HG02884 (cell line): ENCODE measurements around the gene ATXN1.

Source experiments
- ATAC-seq: cut with Tn5 transposase; IDR thresholded peaks from one replicate; pipeline ENCODE4 v1.9.1; 2021; ENCODE audit warnings: mild to moderate bottlenecking, moderate library complexity; ENCODE audit not compliant: unreplicated experiment

The ATXN1 gene

DNA sequence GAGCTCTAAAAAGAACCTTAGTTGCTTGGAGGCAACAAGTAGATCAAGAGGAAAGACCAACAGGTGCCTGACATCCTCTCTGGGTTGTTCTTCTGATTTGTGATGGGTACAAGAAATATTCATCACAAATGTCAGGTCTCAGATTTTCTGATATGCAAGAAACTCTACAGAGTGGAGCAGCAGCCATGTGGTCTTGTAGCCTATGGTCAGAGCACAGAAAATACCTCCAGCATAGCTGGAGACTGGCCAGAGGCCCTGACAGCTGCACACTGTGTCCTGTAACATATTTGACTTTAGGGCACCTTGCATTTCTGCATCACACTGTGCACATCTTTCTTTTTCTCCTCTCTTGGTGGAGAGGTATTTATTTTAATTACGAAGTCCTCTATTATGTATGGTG, 406.6 kb downstream of the ATXN1 start:
- no peak for ATAC-seq

DNA sequence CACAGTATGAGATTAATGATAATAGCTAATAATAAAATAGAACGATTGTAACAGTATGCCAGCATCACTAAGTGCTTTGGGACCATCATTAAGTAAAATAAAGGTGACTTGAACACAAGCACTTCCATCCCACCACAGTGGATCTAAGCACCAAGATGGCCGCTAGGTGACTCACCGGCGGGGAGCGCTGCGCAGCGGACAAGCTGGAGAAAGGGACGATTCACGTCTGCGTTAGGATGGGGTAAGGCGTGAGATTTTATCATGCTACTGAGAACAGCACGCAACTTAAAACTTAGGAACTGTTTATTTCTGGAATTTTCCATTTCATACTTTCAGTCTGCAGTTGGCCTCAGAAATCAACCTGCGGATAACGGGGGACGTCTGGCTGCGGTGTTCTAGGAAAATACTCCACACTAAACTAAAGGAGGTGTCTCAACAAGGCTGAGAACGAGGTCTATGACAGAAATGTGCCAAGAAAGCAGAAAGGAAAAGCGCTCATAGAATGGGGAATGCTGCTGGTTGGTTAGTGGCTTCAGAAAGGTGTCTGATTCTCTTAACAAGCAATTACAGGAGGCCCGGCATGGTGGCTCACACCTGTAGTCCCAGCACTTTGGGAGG, 408.3 kb downstream of the ATXN1 start:
- no peak for ATAC-seq

DNA sequence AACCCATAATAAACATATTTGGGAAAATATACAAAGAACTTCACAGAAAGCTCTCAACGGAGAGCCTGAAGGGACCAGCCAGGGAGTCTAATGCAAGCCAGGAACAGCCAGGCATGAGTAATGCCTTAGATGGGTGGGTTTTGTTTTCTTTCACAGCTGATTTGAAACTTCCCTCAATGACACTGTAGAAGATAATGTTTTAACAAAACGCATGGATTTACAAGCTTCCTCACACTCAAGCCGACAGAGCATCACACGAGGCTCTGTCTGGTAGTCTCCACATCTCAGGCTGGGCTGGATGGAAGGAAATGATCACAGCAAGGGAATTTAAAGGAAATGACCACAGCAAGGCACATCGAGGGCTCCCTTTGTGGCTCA, 409.0 kb downstream of the ATXN1 start:
- ATAC-seq = no peak

DNA sequence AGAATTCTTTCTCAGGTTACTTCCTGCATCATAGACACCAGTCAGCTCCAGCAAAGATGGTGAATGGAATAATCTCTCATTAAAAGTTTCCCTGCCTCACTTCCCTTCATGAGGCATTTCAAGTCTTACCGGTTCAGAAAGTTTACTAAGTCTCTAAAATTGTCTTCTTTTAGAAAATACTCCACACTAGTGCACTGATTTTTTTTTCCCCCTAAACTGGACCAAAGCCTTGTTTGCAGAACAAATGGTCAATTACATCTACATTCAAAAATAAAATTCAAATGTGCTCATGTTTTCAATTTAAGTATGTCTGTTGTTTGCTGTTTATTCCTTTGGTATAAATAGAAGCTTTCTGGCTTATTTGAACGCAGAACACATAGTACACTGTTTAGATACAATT, 411.7 kb downstream of the ATXN1 start:
- ATAC-seq = no peak

GRCh38 chr6:16346831-16347230, 414.4 kb downstream of the ATXN1 start:
- ATAC-seq = no peak

DNA sequence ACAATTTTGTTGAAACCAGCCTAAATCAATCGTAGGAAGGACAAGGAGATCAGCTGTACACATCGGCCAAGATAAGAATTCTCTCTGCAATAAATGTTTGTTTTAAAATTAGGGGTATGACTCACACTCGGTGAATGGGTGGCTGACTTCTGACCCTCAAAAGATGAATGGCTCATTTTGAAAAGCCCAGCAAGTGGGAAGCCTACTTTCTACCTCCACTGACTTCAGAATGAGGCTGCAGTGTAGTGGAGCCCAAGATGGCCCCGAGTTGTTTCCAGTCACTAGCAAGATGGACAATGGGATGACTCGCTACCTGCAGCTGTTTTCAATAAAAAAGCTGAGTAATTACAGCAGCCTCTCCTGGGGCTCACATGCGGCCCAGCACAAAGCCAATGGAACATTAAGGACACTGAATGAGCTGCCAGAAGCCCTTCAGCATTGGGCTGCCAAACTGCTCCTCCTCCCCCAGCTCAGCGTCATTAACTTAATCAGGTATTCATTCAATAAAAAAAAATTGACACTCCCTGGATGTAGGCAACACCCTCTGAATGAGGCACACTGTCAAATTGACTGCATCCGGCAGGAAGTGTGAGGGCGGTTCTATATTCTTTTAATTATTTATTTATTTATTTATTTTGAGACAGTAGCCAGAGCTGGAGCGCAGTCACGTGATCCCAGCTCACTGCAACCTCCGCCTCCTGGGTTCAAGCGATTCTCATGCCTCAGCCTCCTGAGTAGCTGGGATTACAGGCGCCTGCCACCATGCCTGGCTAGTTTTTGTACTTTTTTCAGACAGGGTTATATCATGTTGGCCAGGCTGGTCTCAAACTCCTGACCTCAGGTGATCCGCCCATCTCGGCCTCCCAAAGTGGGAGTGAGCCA, 415.6 kb downstream of the ATXN1 start:
- no peak for ATAC-seq

GRCh38 chr6:16344756-16345155, 416.5 kb downstream of the ATXN1 start:
- ATAC-seq = no peak

DNA sequence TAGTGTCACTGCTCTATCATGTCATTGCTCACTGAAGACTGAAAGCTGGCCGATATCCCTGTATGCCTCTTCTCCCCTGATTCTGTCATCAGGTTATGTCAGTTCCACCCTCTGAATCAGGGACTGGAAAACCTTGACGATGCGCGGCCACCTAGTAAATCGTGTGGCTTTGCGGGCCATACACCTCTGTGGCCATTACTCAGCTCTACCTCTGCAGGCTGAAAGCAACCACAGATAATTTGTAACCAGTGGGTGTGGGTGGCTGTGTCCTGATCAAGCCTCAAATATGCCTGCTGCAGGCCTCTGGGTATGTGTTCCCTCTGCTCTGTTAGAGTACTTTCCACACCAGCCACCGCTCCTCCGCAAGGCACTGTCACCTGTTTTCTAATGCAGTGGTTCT, 417.7 kb downstream of the ATXN1 start:
- ATAC-seq = no peak

DNA sequence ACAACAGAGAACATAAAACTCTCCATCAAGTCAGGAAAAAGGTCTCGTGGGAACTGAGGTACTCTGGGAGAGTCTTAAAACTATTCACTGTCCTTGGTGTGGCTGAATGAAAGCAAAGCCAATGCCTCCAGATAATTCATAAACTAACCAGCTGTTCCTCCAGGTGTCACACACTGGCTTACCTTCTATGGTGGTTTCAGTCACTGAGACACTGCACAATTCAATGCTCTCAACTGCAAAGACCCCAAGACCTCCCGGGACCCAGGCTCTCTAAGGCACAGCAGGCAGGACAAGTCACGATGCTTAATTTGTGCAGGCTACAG, 422.0 kb downstream of the ATXN1 start:
- no peak for ATAC-seq

DNA sequence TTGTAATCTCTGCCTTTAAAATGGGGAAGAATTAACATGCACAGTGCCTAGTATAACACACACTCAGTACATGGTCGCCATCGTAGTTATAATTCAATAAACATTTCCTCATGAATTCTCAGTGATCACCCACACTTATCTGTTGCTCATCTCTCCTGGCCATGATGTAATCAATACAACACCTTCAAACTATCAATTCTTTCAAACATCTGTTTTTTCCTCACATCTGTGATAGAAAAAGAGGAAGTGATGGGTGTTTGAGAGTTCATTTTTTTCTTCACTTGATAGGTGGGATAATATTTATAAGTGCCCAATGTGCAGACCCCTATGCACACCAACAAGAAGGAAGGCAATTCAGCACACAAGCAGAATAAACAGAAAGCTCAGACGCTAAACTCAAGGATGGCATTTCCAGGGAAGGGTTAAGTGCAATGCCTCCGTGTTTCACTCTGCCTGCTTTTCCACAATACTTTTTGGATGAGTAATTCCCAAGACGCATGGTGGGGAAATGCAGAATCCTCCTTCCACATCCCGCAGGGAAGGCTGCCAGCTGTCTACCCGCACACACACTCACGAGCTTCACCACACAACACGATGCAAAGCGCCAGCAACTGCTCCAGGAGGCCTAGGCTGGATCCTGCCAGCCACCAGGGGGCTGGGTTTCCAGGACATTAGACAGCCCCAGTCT, 422.5 kb downstream of the ATXN1 start:
- no peak for ATAC-seq

GRCh38 chr6:16337295-16337975, 423.8 kb downstream of the ATXN1 start:
- ATAC-seq = no peak

DNA sequence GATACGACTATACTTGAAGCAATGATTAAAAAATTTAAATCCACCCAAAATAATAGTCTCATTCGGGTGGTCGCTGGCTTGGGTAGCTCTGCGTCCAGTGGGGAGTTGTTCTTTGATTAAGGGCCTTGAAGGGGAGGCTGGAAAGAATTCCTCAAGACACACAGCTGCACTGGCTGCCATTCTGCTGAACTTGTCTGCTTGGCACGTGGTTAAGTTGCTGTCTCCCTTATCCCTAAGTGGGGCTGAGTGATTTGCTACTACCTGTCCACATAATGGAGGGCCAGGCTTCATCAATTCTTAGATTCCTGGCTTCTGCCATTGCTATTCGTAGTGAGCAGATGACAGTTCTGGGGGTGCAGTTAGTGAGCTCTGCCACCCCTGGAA, 424.4 kb downstream of the ATXN1 start:
- no peak for ATAC-seq

DNA sequence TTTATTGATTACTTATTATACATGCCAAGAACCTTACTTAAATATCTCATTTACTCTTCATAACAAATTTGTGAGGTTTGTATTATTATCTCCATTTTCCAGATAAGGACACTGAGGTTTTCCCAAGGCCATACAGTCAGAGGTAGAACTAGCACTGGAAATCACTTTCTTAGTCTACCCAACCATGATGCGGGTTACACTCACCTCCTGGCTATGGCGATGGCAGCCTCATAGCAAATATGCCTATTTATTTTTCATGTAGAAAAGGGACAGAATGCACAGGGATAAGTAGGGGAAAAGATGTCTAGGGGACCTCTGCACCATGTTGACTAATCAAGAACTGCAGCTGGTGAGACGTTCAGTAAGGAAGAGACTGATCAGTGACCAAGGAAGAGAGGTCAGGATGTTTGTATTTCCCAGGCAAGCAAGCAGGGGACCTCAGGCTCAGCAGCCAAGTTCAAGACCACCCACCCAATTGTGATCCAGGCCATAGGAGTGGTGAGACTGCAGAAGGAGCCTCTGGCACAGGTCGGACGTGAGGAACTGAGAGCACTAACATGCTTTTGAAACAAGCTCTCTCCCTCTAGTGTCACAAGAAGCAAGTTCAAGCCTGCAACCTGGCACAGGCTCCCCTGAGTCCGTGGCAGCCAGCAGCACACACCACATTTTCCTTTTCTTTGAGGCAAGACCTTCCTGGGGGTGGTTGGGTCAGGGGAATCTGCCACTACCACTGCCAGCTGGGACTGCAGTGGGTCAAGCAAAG, 425.0 kb downstream of the ATXN1 start:
- ATAC-seq = no peak

GRCh38 chr6:16335176-16335575, 426.1 kb downstream of the ATXN1 start:
- no peak for ATAC-seq

DNA sequence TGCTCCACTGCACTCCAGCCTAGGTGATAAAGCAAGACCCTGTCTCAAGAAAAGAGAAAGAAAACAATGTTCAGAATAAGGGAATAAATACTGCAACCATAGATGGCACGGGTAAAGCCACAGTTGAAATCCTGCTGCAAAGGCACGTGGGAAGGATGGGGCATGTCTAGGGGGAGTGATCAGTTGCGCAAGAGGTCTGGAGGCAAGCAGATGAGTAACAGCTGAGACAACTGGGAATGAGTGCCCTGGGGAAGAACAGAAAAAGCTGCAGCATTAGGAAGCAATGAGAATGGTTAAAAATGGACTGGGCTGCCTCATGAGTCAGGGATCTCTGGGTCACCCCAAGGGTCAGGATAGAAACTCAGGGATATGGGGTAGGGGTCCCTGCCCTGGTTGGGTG, 426.6 kb downstream of the ATXN1 start:
- ATAC-seq = no peak

- ATAC-seq = no peak
Measured at GRCh38 chr6:16333580-16333979, 427.7 kb downstream of the ATXN1 start.

DNA sequence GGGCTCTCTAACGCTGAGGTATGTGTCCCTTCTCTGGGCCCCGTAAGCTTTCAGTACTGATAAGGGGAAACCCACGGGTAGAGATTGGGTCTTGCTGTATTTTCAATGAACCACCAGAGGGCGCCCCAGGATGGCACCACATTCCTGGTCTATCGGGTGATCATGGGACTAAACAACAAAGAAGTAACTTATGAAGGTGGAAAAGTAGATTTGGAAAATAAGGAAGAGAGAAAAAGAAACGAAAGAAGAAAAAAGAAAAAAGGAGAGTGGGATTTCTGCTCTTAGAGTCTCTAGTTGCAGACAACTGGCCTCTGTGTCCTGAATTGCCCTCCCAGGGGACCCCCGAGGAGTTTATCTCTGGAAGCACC, 429.1 kb downstream of the ATXN1 start:
- ATAC-seq = peak; percentile 89

GRCh38 chr6:16331384-16332174, 429.7 kb downstream of the ATXN1 start:
- ATAC-seq = peak; percentile 44

GRCh38 chr6:16329233-16329632, 432.0 kb downstream of the ATXN1 start:
- no peak for ATAC-seq

DNA sequence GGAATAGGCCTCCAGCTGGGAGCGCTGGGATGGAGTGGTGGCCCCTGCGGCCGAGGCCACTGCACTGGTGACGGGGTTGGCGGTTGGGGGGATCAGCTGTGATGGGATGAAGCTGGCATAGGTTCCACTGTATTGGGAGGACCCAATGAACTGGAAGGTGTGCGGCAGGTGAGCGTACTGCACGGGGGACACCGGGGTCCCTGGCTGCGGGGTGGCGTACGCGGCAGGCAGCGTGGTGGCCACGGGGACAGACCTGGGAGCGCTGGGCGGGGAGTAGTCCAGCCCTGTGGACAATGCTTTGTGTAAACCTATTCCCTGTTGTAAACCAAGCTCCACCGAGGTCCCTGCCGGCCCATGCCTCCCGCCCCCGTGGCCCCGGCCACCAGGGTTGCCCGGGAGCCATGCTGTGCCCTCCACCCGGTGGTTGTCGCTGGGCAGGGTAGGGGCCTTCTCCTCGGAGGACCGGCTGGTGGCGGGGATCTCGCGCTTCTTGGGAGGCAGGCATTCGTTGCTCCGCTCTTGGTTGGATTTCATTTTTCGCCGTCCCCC, 433.4 kb downstream of the ATXN1 start:
- ATAC-seq = no peak
